HG02759 (cell line): ENCODE data around the gene SGCA.

ENCODE experiments used
- ATAC-seq: cut with Tn5 transposase; IDR thresholded peaks from one replicate; pipeline ENCODE4 v1.9.1; 2021; ENCODE audit warnings: mild to moderate bottlenecking, moderate library complexity; ENCODE audit not compliant: unreplicated experiment

The SGCA gene

DNA sequence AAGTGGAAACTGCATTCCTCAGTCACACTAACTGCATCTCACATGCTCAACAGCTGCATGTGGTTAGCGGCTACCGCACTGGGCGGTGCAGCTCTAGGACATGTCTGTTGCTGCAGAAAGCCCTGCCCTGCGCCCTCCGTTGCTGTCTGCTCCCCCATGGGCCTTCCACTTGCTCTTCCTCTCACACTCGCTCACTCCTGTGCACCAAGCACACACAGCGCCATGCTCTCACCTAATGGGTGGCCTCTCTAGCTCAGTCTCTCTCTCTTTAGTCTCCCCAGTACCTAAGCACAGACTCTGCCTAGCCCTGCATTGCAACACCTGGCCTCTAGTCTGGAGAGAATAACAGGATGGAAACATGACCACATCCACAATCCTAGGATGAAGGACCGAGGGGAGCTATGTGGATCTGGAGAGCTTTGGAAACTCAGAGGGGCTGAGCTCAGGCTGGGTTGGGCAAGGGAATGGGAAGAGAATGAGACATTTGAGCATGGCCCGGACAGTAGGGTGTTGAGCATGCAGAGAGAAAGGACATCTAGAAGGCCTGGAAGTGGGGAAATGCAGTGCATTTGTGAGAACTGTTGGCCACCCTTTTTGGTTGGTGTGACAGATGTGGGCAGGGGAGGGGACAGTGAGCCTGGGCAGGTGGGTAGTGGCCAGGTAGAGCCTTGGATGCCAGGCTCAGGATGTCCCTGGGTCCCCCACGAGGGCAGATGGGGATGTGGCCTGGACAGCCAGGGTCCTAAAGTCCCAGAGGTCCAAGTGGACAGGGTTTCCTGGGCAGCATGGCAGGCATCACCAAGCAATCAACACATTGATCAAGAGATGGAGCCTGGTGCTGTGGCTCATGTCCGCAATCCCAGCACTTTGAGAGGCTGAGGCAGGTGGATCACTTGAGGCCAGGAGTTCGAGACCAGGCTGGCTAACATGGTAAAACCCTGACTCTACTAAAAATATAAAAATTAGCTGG lies 16.1 kb downstream of the SGCA start:
- no peak for ATAC-seq

GRCh38 chr17:50182783-50183420 lies 17.1 kb downstream of the SGCA start:
- no peak for ATAC-seq

GRCh38 chr17:50183421-50183994 lies 17.7 kb downstream of the SGCA start:
- no peak for ATAC-seq

GRCh38 chr17:50184064-50184463 lies 18.3 kb downstream of the SGCA start:
- ATAC-seq, result no peak

DNA sequence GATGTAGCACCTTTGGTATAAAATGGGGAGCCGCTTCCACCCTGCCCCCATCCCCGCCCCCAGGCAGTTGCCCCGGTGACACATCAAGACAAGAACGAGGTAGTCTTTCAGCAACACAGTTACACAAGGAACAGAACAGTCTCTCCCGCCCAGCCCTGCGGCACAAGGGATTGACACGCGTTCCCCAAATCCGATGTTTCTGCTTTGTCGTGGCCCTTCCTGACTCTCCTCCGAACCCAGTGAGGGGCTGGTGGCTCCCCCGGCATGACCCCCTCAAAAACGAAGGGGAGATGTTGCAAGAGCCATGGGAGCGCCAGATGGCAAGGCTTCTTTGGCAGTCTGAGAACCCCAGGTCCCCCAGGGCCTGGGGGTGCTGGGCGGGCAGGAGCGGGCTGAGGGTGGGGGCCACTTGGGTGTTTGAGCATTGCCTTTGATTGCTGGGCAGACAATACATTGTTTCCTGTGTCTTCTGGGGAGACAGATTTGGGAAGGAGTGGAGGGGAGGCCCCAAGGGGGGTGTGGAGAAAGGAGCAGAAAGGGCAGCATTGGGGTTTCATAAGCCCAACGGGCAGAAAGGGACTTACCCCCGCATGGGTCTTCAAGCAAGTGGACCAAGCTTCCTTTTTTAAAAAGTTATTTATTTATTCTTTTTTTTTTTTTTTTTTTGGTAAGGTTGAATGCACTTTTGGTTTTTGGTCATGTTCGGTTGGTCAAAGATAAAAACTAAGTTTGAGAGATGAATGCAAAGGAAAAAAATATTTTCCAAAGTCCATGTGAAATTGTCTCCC lies 19.0 kb downstream of the SGCA start:
- ATAC-seq, result no peak

GRCh38 chr17:50185631-50186471 lies 20.0 kb downstream of the SGCA start:
- no peak for ATAC-seq

DNA sequence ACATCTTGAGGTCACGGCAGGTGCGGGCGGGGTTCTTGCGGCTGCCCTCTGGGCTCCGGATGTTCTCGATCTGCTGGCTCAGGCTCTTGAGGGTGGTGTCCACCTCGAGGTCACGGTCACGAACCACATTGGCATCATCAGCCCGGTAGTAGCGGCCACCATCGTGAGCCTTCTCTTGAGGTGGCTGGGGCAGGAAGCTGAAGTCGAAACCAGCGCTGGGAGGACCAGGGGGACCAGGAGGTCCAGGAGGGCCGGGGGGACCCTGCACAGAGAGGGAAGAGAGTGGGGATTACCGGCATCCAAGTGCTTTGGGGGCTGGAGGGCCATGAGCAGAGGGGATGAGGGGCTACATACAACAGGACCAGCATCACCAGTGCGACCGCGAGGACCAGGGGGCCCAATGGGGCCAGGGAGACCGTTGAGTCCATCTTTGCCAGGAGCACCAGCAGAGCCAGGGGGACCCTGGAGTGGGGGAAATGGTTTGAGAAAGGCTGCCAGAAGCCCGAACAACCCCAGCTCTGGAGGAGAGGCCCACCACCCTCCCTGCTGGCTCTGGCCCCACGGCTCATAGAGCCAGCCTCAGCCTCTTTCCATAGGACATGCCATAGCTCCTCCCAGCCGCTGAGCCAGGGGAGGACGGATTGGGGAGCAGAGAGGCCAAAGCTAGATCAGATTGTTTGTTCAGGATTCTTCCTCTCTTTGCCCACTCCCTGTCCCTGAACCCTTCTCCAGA lies 21.0 kb downstream of the SGCA start:
- no peak for ATAC-seq

GRCh38 chr17:50187394-50187725 lies 21.6 kb downstream of the SGCA start:
- ATAC-seq, result no peak

- ATAC-seq, result no peak
Observed at GRCh38 chr17:50187751-50188530, 22.1 kb downstream of the SGCA start.

GRCh38 chr17:50188531-50188920 lies 22.7 kb downstream of the SGCA start:
- no peak for ATAC-seq

DNA sequence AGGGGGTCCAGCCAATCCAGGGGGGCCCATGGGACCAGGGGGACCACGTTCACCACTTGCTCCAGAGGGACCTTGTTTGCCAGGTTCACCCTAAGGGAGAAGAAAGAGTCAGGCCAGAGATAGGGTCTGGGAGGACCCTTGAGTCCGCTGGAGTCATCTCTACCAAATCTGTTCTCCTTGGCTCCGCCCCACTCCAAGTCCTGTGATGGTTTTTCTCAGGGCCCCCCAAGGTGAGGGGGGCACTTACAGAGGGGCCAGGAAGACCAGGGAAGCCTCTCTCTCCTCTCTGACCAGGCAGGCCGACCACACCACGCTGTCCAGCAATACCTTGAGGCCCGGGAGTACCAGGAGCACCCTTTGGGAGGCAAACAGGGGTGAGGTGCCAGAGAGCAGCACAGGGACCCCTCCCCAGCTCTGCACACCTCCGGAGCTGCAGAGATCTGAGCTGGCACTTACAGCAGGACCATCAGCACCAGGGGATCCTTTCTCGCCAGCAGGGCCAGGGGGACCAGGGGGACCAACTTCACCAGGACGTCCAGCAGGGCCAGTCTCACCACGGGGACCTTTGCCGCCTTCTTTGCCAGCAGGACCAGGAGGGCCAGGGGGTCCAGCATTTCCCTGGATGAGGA lies 23.2 kb downstream of the SGCA start:
- no peak for ATAC-seq

GRCh38 chr17:50189550-50190292 lies 23.9 kb downstream of the SGCA start:
- no peak for ATAC-seq

DNA sequence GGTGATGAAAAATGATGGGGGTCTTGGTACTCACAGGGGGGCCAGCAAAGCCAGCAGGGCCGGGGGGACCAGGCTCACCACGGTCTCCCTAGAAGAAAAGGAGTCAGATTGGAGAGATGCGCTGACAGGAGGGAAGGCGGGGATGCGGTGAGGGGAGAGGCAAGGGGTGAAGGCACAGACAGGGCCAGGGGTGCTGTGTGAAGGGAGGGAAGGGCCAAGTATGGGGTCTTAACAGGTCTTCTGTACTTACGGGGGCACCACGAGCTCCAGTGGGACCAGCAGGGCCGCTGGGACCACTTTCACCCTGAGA lies 24.4 kb downstream of the SGCA start:
- no peak for ATAC-seq

- no peak for ATAC-seq
Observed at GRCh38 chr17:50190603-50191358, 25.0 kb downstream of the SGCA start.

GRCh38 chr17:50191359-50192143 lies 25.7 kb downstream of the SGCA start:
- no peak for ATAC-seq

- ATAC-seq, result no peak
Observed at GRCh38 chr17:50192144-50192617, 26.4 kb downstream of the SGCA start.
